Urothelium cell line (cell line): ENCODE data around the gene PPFIA3.
"Not testable (repeated sequence)": the region's sequence is repeated elsewhere in the genome, so short reads cannot be mapped to it uniquely, and the experiment has no call there.

Experiments used
- DNase-seq: peaks from one replicate; pipeline ENCODE4 v3.0.0; 2011; ENCODE audit warnings: low spot score, mixed read lengths
- FAIRE-seq: peaks from 2 replicates; lab custom pipeline; 2011; peaks lifted over from hg19 to GRCh38; lab: Jason Lieb, UNC

PPFIA3 gene

DNA sequence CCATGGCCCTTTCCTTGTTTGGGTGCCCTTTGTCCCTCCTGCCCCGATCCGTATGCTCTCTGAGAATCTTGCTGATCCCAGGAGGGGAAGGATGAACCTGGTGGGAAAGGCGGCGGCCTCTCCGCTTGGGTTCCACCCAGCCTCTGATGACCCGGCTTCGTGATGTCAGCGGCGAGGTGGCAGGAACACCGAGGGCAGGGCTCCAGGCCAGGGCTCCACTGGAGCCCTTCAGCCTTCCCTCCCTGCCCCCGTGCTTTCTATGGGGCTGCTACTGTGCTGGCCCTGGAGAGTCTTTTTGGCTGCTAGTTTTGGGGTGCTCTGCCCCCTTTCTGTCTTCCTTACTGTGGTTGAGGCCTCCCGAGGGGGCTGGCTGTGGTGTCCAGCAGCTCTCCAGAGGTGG lies 17.0 kb upstream of the PPFIA3 start:
- DNase-seq, result no peak
- FAIRE-seq, result no peak

DNA sequence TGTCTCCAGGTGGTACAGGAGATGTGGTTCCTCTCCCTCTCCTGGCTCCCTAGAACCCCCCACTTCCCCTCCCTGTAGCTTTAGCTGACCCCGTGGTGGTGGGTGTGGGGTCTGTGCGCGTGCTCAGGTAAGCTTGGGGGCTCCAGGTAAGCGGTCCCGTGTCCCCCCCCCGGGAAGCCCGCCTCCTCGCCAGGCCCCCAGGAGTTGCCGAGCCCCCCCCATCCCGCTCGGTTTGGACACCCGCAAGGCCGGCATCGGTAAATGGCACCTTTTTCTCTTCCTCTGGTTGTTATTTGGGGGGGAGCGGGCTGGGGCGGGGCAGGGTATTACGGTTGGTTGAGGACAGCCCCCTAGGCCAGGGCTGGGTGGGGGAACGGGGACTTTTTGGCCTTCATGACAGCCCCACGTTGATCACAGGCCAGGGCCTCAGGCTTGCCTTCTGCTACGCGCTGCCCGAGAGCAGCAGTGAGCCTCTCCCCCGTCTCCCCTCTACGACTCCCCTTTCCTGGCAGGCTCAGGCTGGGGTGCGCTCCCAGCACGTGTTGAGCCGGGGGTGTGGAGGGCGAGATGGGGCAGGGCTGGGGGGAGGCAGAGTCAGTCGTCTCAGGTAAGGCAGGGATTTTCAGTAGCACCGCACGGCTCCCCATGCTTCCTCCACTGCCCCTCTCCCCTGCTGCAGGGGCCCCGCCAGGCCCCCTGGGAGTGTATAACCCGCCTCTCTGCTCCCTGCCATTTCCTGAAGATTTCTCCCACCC lies 15.8 kb upstream of the PPFIA3 start:
- FAIRE-seq, result no peak
- no peak for DNase-seq

DNA sequence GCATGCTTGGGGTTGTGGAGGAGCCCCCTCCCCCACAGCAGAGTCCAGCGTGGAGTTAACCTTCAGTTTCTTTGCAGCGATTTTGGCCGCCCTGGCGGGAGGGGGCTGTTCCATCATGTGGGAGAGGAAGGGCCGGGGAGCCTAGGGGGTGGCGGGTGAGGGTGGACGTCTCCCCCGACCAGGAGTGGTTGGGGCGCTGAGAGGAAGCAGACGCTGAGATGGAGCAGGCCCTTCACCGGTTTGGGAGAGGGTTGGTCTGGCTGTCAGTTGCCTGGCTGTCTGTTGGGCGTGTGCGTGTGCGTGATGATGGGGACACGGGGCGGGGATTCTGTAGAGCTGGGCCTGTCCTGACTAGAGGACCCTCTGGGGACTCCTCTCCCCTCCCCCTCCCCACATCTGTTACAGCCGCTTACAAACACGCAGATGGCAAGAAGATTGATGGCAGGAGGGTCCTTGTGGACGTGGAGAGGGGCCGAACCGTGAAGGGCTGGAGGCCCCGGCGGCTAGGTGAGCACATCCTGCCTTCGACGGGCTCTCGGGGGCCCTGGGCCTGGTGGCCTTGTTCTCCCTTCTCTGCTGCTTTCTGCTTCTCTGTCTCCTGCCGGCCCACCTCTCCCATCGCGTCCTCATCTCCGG lies 15.0 kb upstream of the PPFIA3 start:
- DNase-seq (no peak), FAIRE-seq (no peak)

DNA sequence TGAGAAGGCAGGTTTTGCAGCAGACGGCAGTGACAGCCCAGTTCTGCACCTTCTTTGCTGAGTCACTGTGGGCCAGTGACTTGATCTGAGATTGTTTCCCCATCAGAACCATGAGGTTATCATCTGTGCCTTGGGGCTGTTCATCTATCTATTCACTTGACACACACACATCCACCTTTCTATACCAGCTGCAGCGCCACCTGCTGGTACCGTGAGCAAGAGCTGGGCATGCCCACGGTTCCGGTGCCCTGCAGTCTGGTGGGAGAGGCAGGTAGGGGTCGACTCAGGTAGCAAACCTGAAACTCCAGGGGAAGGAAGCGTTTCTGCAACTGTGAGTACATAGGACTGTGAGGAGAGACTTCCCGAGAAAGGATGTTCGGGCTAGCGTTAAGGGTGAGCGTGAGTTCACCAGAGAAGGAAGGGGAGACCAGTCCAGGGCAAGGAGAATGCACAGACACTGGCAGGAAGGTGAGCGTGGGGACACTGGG lies 12.7 kb upstream of the PPFIA3 start:
- FAIRE-seq (peak; percentile 92), DNase-seq (peak; percentile 47)

DNA sequence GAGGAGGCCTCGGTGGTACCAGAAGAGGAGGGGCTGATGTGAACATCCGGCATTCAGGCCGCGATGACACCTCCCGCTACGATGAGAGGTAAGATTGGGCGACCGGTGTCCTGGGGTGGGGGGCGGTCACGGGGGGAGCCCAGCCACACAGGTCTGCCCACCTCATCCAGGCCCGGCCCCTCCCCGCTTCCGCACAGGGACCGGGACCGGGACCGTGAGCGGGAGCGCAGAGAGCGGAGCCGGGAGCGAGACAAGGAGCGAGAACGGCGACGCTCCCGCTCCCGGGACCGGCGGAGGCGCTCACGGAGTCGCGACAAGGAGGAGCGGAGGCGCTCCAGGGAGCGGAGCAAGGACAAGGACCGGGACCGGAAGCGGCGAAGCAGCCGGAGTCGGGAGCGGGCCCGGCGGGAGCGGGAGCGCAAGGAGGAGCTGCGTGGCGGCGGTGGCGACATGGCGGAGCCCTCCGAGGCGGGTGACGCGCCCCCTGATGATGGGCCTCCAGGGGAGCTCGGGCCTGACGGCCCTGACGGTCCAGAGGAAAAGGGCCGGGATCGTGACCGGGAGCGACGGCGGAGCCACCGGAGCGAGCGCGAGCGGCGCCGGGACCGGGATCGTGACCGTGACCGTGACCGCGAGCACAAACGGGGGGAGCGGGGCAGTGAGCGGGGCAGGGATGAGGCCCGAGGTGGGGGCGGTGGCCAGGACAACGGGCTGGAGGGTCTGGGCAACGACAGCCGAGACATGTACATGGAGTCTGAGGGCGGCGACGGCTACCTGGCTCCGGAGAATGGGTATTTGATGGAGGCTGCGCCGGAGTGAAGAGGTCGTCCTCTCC lies 11.5 kb upstream of the PPFIA3 start:
- no peak for DNase-seq
- no peak for FAIRE-seq

DNA sequence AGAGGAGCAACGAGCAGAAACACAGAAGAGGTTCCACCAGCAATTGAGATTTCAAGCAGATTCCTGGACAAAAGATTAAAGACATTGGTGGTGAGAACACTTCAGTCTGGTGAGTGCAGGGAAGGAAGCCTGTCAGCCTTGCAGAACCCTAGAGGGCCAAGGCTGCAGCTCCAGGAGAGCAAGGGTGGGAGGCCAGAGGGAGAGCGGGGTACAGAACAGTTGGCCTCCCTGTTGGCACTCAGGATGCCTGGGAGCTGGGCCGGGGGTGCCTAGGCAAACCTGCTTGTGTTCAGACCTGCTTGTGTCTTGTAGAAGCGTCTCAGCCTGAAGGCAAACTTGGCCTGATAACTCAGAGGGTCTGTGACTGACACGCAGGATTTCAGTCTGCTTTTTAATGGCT lies 10.3 kb upstream of the PPFIA3 start:
- no peak for DNase-seq
- FAIRE-seq, result no peak

DNA sequence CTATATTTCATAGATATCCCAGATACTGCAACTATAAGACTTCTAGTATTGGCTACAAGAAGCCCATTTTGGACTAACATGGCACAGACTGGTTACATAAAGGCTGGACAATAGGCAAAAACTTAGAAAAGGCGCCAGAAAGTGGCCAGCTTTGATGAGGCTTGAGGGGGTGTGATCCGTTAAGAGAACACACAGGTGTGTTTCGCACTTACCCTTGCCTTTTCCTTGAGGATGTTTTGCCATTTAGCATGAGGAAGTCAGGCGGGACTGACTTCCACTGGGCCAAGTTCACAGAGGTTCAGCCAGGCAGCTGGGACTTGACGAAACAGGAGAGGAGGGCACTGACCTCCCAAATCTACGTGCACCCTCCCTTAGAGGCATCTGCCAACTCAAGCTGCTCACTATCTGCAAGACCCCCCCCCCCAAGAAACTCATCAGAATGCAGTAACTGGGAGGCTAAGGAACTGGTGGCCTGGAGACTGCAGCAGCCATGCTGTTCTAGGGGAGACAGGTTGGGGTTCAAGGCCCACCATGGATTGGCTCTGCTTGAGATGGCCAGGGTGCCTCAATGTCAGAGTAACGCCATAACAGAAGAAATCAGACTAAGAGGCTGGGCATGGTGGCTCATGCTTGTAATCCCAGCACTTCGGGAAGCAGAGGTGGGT lies 9.6 kb upstream of the PPFIA3 start:
- DNase-seq (no peak), FAIRE-seq (no peak)

DNA sequence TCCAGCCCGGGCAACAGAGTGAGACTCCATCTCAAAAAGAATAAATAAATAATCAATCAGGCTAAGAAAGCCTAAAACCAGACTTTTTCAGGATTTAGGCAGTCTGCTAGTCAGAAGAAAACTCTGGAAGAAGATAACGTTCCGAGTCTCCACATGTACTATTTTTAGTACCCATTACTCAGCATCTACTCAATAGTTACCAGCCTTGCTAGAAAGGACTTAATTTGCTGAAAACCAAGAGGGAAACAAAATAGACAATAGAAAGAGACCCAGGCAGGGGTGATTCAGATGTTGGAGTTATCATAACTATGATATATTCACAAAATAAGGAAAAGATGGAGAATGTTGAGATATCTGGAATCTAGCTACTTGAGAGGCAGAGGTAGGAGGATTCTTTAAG lies 8.8 kb upstream of the PPFIA3 start:
- FAIRE-seq (no peak), DNase-seq (no peak)

DNA sequence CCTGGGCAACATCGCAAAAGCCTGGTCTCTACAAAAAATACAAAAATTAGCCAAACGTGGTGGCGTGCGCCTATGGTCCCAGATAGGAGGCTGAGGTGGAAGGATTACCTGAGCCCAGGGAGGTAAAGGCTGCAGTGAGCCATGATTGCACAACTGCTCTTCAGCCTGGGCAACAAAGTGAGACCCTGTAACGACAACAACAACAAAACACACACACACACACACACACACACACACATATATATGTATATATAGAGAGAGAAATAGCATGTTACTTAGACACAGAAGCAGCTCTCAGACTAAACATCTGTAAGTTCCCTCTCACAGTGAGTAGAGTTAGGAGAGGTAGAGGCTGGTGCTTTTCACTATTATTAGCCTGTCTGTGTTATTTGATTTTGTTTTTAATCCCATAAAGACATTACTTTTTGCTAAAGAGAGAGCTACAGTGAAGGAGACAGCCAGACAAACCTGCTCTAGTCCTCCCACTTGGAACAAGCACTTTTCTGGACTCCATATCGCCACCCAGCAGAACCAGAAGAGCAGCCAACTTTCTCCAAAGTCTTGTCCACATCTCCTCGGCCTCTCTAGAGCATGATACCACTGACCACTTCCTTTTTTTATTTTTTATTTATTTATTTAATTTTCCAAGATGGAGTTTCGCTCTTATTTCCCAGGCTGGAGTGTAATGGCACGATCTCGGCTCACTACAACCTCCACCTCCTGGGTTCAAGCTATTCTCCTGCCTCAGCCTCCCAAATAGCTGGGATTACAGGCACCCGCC lies 7.9 kb upstream of the PPFIA3 start:
- FAIRE-seq, result no peak
- DNase-seq, result no peak

DNA sequence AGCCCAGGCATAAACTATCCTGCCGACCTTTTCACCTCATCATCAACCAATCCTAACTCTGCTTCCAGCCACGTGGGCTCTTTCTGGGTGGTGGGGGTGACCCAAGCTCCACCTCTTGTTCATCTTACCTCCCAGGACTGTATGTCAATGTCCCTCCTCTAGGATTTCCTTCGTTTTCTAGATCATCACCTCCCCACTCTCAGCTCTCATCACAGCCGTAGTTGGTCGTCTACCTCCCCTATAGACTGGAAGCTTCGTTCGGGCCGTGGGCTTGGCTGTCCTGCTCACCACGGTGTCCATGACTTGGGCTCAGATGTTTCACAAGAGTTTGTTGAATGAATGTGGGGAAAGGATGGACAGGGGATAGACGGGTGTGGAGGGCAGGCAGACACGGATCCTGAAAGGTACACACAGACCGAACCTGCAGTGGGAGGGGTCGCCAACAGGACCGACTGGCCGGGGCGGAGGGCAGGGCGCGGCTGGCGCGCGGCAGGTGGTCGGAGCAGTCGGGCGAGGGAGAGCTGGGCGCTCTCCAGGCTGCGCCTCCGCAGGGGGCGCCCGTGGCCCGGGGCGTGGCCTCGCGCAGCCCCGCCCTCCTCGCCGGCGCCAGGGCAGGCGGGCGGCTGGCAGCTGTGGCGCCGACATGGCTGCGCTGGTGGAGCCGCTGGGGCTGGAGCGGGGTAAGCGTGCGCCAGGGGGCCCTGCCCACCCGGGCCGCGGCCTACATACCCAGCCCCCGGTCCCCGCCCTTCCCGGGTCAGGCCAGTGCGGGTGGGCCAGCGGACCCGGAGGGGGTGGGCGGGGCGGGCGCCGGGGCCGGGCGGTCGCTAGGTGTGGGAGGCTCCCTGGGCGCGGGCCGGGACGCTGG lies 5.3 kb upstream of the PPFIA3 start, which contains the start of gene LIN7B:
LIN7B (plus strand) TSS at position 609 of the 868 bp plus-strand sequence; CDS start at position 644, 35 bp downstream.
- FAIRE-seq (peak; percentile 48), DNase-seq (peak; percentile 94)

DNA sequence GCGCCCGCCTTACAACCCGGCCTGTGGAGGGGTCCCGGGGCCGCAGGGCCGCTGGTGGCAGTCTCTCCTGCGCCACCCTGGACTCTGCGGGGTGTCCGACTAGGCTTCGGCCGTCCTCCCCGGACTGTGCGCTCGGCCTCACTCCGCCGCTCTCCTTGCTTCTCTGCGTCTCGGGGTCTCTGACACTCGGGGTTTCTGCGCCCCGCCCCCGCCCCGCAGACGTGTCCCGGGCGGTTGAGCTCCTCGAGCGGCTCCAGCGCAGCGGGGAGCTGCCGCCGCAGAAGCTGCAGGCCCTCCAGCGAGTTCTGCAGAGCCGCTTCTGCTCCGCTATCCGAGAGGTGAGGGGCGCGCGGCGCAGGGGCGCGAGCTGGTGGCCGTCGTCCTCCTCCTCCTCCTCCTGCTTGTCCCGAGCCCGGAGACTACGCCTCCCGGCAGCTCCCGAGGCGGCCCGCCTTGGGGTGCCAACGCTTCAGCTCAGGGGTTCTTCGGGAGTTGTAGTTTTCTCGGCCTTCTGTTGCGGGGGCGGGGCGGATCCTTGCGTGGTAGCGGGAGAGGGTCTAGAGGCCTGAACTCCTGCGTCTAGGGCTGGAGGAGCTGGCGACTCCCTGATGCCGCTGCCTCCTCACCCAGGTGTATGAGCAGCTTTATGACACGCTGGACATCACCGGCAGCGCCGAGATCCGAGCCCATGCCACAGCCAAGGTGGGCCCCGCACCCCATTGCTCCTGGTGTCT lies 4.5 kb upstream of the PPFIA3 start:
- DNase-seq (peak; percentile 36), FAIRE-seq (no peak)

DNA sequence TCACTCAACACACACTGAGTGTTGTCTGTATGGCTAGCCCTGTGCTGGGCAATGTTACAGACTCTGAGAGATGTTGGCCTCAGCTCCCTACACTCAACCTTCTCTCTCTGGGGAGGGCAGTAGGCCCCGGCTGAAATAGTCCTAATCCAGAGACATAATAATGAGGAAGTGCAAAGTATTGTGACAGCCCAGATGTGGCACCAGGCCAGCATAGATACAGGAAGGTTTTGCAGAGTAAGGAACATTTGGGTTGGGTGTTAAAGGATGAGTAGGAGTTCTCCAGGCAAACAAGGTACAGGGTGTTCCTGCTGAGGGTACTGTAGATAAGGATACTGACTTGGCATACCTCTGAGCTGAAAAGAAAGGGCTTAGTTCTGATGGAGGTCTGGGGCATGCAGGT lies 2.8 kb upstream of the PPFIA3 start:
- FAIRE-seq (no peak), DNase-seq (no peak)

DNA sequence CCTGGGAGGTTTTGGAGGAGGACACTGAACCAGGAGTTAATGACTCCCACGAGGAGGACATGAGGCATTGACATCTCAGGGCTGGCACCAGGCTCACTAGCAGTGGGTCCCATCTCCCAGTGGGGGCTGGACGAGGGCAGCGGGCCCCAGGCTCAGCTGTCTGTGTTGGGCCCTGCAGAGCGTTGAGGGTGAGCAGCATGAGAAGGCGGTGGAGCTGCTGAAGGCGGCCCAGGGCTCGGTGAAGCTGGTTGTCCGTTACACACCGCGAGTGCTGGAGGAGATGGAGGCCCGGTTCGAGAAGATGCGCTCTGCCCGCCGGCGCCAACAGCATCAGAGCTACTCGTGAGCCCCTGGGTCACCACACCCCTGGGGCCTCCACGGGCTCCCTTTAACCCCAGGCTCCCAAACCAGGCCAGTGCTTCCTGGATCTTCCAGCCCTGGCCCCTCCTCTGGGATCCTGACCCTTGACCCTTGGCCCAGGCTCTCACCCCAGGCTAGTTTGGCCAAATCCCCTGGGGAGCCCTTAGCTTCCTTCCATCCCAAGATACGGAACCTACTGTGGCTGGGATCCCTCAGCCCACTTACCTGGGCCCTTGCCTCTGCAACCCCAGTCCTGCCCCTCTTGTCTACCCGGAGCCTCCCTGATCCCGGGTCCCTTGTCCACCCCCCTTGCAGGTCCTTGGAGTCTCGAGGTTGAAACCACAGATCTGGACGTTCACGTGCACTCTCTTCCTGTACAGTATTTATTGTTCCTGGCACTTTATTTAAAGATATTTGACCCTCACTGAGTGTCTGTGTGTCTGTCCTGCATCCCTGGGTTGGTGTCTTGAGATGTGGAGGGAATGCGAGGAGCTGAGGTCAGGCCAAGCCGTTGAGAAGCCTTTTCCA lies 1.4 kb upstream of the PPFIA3 start:
- DNase-seq (no peak), FAIRE-seq (no peak)

DNA sequence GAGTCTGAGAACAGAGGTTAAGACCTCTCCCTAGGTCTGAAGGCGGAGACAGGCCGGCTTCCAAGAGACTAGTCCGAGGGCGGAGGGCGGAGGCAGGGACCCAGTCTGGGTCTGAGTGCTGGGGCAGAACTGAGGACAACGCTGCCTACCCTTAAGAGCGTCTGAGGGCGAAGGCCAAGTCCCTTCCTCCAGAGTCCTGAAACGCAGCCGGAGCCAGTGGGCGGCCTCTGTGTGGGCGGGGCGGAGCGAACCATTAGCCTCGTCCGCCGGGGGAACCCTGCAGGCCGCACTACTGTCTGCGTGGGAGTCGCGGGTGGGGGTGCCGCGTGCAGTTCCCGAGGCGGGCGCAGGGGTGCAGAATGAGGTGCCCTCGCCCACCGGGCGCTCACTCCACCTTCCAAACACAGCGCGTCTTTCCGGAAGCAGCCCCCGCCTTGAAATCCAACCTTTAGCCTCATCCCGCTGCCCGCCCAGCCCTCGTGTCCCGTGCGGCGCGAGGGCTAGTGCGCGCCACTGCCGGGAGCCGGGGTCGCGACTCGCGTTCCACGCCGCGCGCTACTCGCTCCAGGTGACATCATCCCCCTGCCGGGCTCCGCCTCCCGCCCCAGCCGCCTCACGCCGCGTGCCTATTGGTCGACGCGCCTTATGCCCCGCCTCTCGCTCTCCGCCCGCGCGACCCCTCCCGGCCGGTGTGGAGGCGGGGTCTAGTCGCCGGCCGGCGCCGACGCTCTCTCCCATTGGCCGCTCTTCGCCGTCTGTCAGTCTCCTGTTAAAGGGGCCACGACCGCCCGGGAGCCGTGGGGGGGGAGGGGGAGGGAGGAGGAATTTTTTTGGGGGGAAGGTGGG lies 556 bp upstream of the PPFIA3 start, which contains the start of gene C19orf73:
C19orf73 (minus strand) TSS at position 579 of the 846 bp plus-strand sequence; CDS start at position 458, 121 bp downstream.
- DNase-seq (peak; percentile 98), FAIRE-seq (peak; percentile 98)

DNA sequence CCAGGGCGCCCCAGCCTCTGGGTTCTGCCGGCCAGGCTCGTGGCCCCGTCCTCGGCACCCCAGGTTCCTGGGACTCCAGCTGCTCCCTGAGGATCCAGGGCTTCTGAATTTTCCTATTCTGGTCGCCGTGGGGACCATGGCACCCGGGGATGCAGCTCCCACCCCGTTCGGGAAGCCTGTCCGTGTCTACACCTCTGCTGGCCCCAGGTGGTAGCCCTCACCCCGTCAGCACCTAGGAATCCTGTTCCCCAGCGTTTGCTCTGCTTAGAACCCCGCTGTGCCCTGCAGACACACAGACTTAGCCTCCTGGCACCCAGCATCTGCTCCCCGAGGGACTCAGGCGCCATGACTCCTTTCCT lies 960 bp downstream of the PPFIA3 start:
- no peak for FAIRE-seq
- no peak for DNase-seq

DNA sequence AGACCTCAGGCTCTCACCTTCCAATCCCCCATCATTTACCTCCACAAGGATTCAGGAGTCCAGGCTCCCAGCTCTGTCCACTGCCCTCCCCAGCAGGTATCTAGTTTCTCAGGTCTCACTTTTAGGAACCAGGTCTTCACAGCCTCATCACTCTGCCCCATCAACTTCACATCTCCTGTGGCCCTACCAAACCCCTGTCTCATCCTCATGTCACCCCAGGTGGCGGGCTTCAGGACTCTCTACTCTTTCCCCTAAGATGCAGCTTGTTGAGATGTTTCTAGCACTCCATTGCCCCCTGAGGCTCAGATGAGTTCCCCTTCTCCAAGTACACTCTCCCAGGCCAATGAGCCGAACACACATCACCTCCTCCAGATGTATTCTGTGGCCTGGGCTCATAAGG lies 1.5 kb downstream of the PPFIA3 start:
- no peak for DNase-seq
- no peak for FAIRE-seq

DNA sequence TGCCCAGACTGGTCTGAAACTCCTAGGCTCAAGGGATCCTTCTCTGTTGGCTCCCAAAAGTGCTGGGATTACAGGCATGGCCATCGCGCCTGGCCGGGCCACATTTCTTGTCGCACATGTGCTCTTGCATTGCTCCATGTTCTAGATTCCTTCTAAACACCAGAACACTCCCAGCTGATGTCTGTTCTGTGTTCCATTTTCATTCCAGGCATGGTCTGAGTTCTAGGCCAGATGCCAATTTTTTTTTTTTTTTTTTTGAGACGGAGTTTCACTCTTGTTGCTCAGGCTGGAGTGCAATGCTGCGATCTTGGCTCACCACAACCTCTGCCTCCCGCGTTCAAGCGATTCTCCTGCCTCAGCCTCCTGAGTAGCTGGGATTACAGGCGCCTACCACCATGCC lies 2.5 kb downstream of the PPFIA3 start:
- DNase-seq, result not testable (repeated sequence)

More for the DNA sequence above, 2.5 kb downstream of the PPFIA3 start:
- not testable (repeated sequence) for FAIRE-seq
